Measurements from ENCODE around the gene VSIR. TPM values are rescaled to one million over a fixed set of nuclear protein-coding genes. Genes with fewer than 3 reads are reported as not detected.

VSIR gene
- total RNA-seq, 3 donors from 2014 or later (not counting 1 experiment from before 2014, with no cell fraction given), result 134 to 193 (median 178) TPM

DNA sequence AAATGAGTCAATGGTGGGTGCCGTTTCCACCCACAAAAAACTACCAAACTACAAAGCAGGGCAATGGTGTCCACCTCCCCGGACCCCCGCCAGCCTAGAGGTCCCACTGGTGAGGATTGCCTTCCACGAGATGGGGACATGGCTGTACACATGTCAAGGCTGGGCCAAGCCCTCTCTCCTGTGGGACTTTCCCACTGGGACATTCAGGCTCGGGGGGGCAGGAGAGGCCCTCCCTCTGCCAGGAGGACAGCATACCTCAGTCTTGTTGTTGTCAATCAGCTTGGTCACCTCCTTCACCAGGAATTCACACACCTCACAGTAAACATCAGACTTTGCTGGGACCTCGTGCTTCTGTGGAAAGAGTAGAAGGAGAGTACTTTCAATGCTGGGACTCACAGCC lies 46.7 kb upstream of the VSIR start:
- intact Hi-C loops (cut with micrococcal nuclease), result no loop called here
- H3K9me3 Mint-ChIP-seq, result no peaks in the 10 kb centered on the region
- Histone ChIP-seq H3K9me3 (ENCODE audit: control insufficient read depth, insufficient read depth, low read length) (no peaks in the 10 kb centered on the region), H3K4me3 (ENCODE audit: low read length) (no peak overlapping the region), H3K36me3 (ENCODE audit: control insufficient read depth, insufficient read depth, low read length) (peaks cover 88% of the 10 kb centered on the region), H3K27me3 (ENCODE audit: control insufficient read depth, insufficient read depth, low read length) (no peaks in the 10 kb centered on the region), H3K27ac (ENCODE audit: low read length) (no peak overlapping the region), H3K4me1 (ENCODE audit: control insufficient read depth, insufficient read depth, low read length) (peaks cover 34% of the 10 kb centered on the region)
- no peaks in the 10 kb centered on the region for H3K27me3 Mint-ChIP-seq (ENCODE audit: low read depth in 2 of 2)
- H3K4me3 Mint-ChIP-seq, result no peak overlapping the region
- TF ChIP-seq, protein P1, sequence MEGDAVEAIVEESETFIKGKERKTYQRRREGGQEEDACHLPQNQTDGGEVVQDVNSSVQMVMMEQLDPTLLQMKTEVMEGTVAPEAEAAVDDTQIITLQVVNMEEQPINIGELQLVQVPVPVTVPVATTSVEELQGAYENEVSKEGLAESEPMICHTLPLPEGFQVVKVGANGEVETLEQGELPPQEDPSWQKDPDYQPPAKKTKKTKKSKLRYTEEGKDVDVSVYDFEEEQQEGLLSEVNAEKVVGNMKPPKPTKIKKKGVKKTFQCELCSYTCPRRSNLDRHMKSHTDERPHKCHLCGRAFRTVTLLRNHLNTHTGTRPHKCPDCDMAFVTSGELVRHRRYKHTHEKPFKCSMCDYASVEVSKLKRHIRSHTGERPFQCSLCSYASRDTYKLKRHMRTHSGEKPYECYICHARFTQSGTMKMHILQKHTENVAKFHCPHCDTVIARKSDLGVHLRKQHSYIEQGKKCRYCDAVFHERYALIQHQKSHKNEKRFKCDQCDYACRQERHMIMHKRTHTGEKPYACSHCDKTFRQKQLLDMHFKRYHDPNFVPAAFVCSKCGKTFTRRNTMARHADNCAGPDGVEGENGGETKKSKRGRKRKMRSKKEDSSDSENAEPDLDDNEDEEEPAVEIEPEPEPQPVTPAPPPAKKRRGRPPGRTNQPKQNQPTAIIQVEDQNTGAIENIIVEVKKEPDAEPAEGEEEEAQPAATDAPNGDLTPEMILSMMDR (IDR thresholded peaks at IDR 0.05), result no peak
- H3K4me1 Mint-ChIP-seq, result peaks cover 22 to 24% of the 10 kb centered on the region in 2 donors
- DNase-seq, result no peak
- peaks cover 13% of the 10 kb centered on the region for H3K36me3 Mint-ChIP-seq
- ATAC-seq, result no peak
- H3K27ac Mint-ChIP-seq, result no peak overlapping the region
- WGBS (ENCODE audit: insufficient coverage), result 94% methylated on average over 5 of the region's 6 CpGs

DNA sequence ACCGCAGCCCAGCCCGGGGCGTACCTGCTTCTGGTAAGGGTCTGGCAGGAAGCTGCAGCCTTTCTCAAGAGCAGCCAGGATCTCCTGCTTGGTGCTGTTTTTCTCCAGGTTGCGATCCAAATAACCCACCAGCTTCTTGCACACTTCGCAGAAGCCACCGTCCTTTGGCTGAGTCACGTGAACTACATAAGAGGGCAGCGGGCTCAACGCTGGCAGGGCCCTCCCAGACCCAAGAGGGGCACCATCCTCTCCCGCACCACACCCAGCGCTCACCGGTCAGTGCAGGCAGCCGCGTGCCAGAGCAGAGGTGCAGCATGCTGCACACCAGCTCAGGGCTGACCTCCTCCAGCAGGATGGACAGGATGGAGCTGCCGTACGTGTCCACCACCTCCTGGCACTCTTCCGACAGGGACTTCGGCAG lies 46.1 kb upstream of the VSIR start:
- peaks cover 34% of the 10 kb centered on the region for H3K4me1 ChIP-seq (ENCODE audit: control insufficient read depth, insufficient read depth, low read length)
- H3K27ac ChIP-seq (ENCODE audit: low read length), result no peak overlapping the region
- 97% methylated on average over 18 of the region's 18 CpGs for WGBS (ENCODE audit: insufficient coverage)
- TF ChIP-seq, protein P1 (IDR thresholded peaks at IDR 0.05), result no peak
- intact Hi-C loops (cut with micrococcal nuclease), result no loop called here
- no peak for ATAC-seq
- H3K36me3 ChIP-seq (ENCODE audit: control insufficient read depth, insufficient read depth, low read length), result peaks cover 84% of the 10 kb centered on the region
- Mint-ChIP-seq H3K27ac (no peak overlapping the region), H3K9me3 (no peaks in the 10 kb centered on the region), H3K4me1 (peaks cover 22 to 24% of the 10 kb centered on the region in 2 donors), H3K36me3 (peaks cover 13% of the 10 kb centered on the region), H3K27me3 (ENCODE audit: low read depth in 2 of 2) (no peaks in the 10 kb centered on the region), H3K4me3 (no peak overlapping the region)
- no peak for DNase-seq
- no peaks in the 10 kb centered on the region for H3K9me3 ChIP-seq (ENCODE audit: control insufficient read depth, insufficient read depth, low read length)
- H3K27me3 ChIP-seq (ENCODE audit: control insufficient read depth, insufficient read depth, low read length), result no peaks in the 10 kb centered on the region
- no peak overlapping the region for H3K4me3 ChIP-seq (ENCODE audit: low read length)

DNA sequence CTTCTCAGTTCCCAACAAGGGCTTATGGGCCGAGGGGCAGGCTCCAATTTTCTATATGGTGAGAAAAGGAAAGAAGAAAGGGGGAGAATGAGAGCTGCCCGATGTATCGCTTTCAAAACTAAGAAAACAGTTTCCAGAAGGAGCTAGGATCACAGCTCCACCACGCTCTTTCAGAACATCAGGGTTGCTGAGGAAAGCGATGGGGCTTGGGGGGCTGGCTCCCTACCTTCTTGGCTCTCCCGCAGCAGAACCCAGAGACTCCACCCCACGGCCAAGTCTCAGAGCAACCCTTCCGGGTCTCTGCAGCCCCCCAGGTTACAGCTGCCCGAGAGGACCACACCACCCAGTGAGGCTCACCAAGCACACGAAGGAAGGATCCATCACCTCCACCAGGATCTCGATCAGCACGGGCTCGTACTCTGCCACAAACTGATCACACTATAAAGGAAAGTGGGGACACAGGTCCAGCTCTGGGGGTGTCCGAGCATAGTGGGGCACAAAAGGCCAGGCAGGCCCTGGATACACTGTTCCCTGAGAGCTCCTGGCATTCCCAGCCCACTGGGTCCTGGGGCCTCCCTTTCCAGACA lies 45.4 kb upstream of the VSIR start:
- Mint-ChIP-seq H3K27ac (no peak overlapping the region), H3K36me3 (peaks cover 13% of the 10 kb centered on the region), H3K9me3 (no peaks in the 10 kb centered on the region), H3K4me3 (no peak overlapping the region), H3K4me1 (peaks cover 19 to 22% of the 10 kb centered on the region in 2 donors), H3K27me3 (ENCODE audit: low read depth in 2 of 2) (no peaks in the 10 kb centered on the region)
- TF ChIP-seq, protein P1 (IDR thresholded peaks at IDR 0.05), result no peak
- no peaks in the 10 kb centered on the region for H3K27me3 ChIP-seq (ENCODE audit: control insufficient read depth, insufficient read depth, low read length)
- no peak overlapping the region for H3K27ac ChIP-seq (ENCODE audit: low read length)
- no peaks in the 10 kb centered on the region for H3K9me3 ChIP-seq (ENCODE audit: control insufficient read depth, insufficient read depth, low read length)
- H3K36me3 ChIP-seq (ENCODE audit: control insufficient read depth, insufficient read depth, low read length), result peaks cover 78% of the 10 kb centered on the region
- H3K4me1 ChIP-seq (ENCODE audit: control insufficient read depth, insufficient read depth, low read length), result peaks cover 34% of the 10 kb centered on the region
- WGBS (ENCODE audit: insufficient coverage), result 96% methylated on average over 13 of the region's 14 CpGs
- H3K4me3 ChIP-seq (ENCODE audit: low read length), result no peak overlapping the region
- ATAC-seq (no peak), DNase-seq (no peak)
- intact Hi-C loops (cut with micrococcal nuclease), result no loop called here

Data from natural killer cell (primary cell).